ENCODE results near the gene DLG2. TPM values are rescaled to one million over a fixed set of nuclear protein-coding genes. Genes with fewer than 3 reads are reported as not detected.

Gene DLG2
- total RNA-seq, 1 experiment from 2014 or later: 17.5 TPM

- no peak for TF ChIP-seq ZNF121 (CRISPR knock-in tag; IDR thresholded peaks at IDR 0.05)
These were observed 1937.9 kb downstream of the DLG2 start (continued) for GRCh38 chr11:83689144-83689780.

GRCh38 chr11:83687787-83688186 is 1939.4 kb downstream of the DLG2 start:
- H3K36me3 Mint-ChIP-seq: no peaks in the 10 kb centered on the region
- no peak overlapping the region for H3K27ac Mint-ChIP-seq
- TF ChIP-seq USF2 (CRISPR knock-in tag; IDR thresholded peaks at IDR 0.05) (no peak), ERG (CRISPR knock-in tag; IDR thresholded peaks at IDR 0.05) (no peak), RORB (CRISPR knock-in tag; IDR thresholded peaks at IDR 0.05) (no peak), CREB1 (CRISPR knock-in tag; IDR thresholded peaks at IDR 0.05) (no peak), NR2C2 (CRISPR knock-in tag; IDR thresholded peaks at IDR 0.05) (no peak), ZBTB21 (CRISPR knock-in tag; IDR thresholded peaks at IDR 0.05; ENCODE audit: borderline replicate concordance) (no peak), NR1H2 (CRISPR knock-in tag; IDR thresholded peaks at IDR 0.05) (no peak), OVOL2 (CRISPR knock-in tag; IDR thresholded peaks at IDR 0.05; ENCODE audit: borderline replicate concordance) (no peak), GABPB1 (CRISPR knock-in tag; IDR thresholded peaks at IDR 0.05) (no peak), ZNF121 (CRISPR knock-in tag; IDR thresholded peaks at IDR 0.05) (no peak), ZNF263 (CRISPR knock-in tag; IDR thresholded peaks at IDR 0.05; ENCODE audit: low read depth) (no peak), ZNF512 (CRISPR knock-in tag; IDR thresholded peaks at IDR 0.05; ENCODE audit: borderline replicate concordance) (no peak), ZNF423 (CRISPR knock-in tag; IDR thresholded peaks at IDR 0.05) (no peak), SP1 (CRISPR knock-in tag; conservative IDR thresholded peaks at IDR 0.05) (no peak), CBFB (CRISPR knock-in tag; IDR thresholded peaks at IDR 0.05; ENCODE audit: low read depth) (no peak), AFF4 (CRISPR knock-in tag; IDR thresholded peaks at IDR 0.05; ENCODE audit: borderline replicate concordance) (no peak), SMAD4 (CRISPR knock-in tag; IDR thresholded peaks at IDR 0.05) (no peak)
- DNase-seq (ENCODE audit: low spot score): no peak
- H3K9me3 Mint-ChIP-seq: no peaks in the 10 kb centered on the region
- ATAC-seq: no peak
- POLR2A ChIA-PET: no interaction called here
- no peaks in the 10 kb centered on the region for H3K27me3 Mint-ChIP-seq (ENCODE audit: low read depth)
- CTCF ChIA-PET: no interaction called here
- no peak overlapping the region for H3K4me3 Mint-ChIP-seq
- H3K4me1 Mint-ChIP-seq: peaks cover 22% of the 10 kb centered on the region

GRCh38 chr11:83685730-83686129 is 1941.4 kb downstream of the DLG2 start:
- H3K4me3 Mint-ChIP-seq: no peak overlapping the region
- DNase-seq (ENCODE audit: low spot score): no peak
- peaks cover 39% of the 10 kb centered on the region for H3K4me1 Mint-ChIP-seq
- CTCF ChIA-PET: no interaction called here
- no peaks in the 10 kb centered on the region for H3K27me3 Mint-ChIP-seq (ENCODE audit: low read depth)
- no peak overlapping the region for H3K27ac Mint-ChIP-seq
- no peaks in the 10 kb centered on the region for H3K36me3 Mint-ChIP-seq
- no peak for ATAC-seq
- POLR2A ChIA-PET: no interaction called here
- no peaks in the 10 kb centered on the region for H3K9me3 Mint-ChIP-seq
- TF ChIP-seq SMAD4 (CRISPR knock-in tag; IDR thresholded peaks at IDR 0.05) (no peak), ZNF281 (CRISPR knock-in tag; IDR thresholded peaks at IDR 0.05) (no peak), KAT7 (CRISPR knock-in tag; IDR thresholded peaks at IDR 0.05; ENCODE audit: borderline replicate concordance) (no peak), ZSCAN18 (CRISPR knock-in tag; IDR thresholded peaks at IDR 0.05) (no peak), MYBL2 (CRISPR knock-in tag; IDR thresholded peaks at IDR 0.05) (no peak), ZNF396 (CRISPR knock-in tag; IDR thresholded peaks at IDR 0.05; ENCODE audit: borderline replicate concordance) (no peak), RELA (CRISPR knock-in tag; IDR thresholded peaks at IDR 0.05; ENCODE audit: borderline replicate concordance) (no peak)

All from WTC11 (cell line).